Activated T-helper 9 cell treated with anti-CD3 and anti-CD28 coated beads, Interleukin-2, amount 50 U/mL, for 16 hours (primary cell): ENCODE measurements around the gene CYP27C1.
"Not testable (repeated sequence)": the region's sequence is repeated elsewhere in the genome, so short reads cannot be mapped to it uniquely, and the experiment has no call there.

ENCODE experiments used
- DNase-seq: peaks from one replicate; pipeline ENCODE4 v3.0.0-alpha.2; 2020; ENCODE audit warnings: low read depth

Gene CYP27C1

DNA sequence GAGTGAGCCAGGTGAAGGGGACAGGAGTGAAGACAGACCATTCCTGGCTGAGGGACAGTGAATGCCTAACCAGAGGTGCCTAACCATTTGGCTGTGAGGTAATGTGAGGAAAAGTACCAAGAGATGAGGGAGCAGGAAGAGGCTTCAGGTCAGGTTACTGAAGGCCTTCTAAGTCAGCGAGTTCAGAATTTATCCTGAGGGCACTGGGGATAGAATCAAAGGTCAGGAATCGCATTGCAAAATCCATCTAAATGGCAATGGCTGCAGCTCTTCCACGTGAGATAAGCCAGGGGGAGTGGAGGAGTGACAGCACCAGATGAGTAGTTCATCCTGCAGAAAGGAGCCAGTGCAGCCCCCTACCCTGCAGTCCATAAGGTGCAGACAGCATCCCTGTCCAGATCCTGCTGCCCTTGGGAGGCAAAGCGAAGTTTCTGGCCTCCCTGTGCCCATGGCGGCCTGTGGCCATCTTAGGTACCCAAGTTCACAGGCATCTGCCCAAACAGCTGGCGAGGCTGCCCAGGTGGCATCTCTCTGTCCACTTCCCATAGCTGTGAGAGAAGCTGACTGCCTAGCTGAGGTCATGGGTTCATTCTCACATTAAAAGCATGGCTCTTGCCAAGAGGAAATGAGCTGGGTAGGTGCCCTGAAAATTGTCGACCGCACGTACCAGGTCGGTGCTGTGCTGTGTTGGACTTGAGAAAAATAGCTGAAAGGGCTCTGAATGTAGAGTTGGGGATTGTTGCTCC, 49.5 kb downstream of the CYP27C1 start:
- no peak for DNase-seq

DNA sequence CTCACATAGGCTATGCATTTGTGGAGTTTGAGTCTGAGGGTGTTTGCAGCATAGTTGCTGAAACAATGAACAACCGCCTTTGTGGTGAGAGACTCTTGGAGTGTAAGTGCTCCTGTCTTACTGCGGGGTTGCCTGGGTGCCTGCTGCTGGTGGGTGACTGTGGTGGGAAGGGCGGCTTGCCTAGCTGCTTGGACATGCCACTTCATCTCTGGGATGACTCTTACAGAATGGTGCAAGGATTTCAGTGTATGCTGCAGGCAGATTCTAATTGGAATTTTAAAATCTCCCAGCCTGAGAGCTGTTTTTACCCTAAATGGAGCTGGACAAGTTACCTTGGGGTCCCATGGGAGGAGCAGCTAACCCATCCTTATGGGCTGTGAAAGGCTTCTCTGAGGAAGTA, 50.1 kb downstream of the CYP27C1 start:
- DNase-seq: no peak

DNA sequence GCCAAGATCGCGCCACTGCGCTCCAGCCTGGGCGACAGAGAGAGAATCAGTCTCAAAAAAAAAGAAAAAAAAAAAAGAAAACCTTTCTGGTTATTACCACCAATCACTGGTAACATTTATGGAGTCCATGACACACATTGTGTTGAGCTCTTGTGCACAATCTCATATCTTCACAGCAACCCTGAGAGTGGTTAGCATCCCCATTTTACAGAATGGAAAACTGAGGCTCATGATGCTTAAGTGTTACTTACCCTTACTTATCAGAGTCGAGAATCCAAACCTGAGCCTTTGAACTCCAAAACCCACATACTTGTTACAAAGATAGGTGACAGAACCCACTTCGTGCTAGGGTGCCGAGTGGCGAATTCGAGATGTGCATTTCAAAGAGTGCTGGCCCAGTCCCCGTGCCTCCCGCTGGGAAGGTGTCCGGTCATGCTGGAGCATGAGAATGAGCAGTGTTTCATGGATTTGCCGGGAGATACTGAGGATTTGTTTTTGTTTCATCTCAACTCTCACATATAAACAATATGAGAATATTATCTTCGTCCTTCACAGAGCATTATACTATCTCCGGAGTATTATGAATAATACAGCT, 50.9 kb downstream of the CYP27C1 start:
- DNase-seq: no peak

DNA sequence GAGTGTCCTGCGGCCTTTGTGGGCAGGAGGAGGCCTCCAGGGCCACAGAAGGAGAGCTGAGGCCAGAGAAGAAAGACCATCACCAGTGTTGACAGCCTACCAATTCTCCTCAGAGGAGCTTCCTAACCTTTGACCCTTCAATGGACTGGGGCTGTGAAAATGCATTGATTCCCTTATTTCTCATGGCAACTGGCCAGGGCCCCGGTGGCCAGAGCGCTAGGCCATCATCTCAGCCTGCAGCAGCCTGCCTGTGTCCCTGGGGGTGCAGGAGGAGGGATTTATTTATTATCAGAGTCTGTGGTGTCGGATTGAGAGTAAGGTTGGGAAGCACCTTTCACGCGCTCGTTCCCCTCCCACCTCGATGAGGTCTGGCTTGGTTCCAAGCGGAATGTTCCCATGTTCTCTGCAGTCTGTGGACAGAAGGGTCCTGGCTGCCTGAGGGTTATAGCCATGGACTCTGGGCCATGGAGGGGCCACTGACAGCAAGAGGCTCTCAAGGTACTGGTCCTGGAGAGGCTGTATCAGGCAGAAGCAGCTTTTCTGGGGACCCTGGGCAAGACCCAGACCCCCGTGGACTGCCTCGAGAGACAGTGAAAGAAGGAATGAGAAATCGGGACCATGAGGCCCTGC, 53.8 kb downstream of the CYP27C1 start:
- no peak for DNase-seq

DNA sequence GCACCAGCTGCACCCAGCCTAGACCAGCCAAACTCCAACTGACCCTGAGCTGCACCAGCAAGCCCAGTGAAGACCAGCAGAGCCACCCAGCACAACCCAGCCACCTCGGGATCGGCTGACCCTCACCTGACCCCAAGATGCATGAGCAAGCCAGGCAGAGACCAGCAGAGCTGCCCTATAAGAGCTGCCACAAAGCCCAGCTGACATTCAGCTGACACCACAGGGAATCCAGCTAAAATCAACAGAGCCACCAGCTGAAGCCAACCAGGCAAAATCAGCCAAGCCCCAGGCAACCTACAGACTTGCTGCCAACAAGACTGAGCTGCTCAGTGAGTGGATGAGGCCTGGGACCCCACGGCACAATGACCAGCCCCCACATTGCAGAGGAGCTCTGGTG, 54.6 kb downstream of the CYP27C1 start:
- no peak for DNase-seq

DNA sequence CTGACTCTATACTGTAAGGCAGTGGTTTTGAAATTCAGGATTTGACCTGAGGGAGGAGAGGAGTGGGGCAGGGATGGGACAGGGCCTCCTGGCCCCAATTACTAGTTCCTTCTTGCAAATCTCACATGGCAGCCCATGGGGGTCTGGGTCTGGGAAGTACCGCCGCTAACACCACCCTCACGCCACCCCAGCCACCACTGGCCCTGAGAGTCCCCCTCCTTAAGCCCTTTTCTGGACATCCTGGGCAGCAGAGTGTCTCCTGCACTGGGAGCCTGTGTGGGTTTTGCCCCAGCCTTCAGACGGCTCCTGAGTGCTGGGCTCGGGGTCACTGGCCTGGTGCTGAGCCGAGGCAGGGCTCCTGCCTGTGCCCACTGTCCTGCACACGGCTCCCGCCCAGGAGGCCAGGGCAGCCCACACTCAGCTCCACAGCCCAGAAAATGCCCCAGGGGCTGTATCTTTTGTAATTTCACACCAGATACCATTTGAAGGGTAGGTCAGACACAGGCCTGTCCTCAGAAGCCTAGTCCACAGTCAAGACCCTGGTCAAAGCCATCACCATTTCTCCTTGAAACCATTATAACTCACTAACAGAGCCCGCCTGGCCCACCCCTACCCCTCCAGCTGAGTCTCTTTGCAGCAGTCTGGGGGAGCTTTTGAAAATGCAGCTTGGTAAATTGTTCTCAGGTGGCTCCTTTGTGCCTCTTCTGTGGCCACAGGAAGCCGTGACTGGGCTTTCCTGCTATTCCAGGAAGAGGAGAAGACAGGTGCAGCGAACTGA, 55.1 kb downstream of the CYP27C1 start:
- no peak for DNase-seq

DNA sequence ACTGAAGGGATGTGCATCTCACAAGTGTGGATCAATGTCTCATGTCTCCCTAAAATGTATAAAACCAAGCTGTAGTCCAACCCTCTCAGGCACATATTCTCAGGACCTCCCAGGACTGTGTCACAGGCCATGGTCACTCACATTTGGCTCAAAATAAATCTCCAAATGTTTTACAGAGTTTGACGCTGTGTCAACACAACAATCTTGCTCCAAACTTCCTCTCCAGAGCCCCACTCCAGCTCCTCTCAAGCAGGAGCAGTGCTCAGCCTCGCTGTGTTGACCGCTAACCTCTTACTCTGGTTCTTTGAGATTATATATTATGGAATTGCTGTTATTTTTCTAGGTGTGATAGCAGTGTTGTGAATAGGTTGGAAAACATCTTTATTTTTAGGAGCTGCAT, 56.2 kb downstream of the CYP27C1 start:
- no peak for DNase-seq

DNA sequence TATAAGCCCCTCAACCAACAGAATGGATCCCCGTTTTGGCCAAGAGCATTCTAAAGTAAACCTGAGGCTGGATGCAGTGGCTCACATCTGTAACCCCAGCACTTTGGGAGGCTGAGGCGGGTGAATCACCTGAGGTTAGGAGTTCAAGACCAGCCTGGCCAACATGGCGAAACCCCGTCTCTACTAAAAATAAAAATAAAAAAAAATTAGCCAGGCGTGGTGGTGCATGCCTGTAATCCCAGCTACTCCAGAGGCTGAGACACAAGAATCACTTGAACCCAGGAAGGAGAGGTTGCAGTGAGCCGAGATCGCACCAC, 57.1 kb downstream of the CYP27C1 start:
- not testable (repeated sequence) for DNase-seq

DNA sequence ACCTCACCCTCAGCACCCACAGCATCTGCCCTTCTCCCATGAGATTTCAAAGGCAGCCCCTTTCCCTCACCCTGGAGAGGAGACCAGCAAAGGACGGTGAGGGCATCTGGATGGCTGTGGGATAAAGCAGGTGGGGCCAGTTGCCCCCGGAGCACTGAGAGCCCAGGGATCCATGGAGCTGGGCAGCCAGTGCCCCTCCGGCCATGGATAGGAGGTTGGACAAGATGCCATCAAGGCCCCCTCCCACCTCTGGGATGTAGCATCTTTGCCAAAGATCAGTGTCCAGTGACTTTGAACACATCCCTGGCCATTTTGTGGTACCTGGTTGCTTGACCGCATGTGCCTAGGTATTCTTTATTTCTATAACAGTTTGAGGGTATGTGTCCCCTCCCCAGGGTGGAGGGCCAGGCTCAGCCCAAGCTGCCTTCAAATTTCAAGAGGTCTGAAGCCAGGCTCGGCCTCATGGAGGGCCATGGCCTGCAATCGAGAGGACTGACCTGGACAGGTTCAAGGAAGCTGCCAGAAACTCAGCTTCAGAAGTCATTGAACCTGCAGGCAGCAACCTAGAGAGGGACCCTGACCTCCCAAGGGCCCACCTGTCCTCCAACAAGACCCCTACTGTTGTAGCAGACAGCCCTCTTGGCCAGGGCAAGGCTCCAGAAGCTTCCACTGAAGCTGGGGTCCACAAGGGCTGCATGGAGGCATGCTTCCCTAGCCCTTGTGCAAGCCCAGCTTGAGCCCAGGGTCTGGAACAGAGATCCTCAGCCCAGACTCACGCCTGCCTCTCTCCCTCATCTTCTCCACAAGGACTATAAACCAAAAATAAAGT, 57.6 kb downstream of the CYP27C1 start:
- no peak for DNase-seq

DNA sequence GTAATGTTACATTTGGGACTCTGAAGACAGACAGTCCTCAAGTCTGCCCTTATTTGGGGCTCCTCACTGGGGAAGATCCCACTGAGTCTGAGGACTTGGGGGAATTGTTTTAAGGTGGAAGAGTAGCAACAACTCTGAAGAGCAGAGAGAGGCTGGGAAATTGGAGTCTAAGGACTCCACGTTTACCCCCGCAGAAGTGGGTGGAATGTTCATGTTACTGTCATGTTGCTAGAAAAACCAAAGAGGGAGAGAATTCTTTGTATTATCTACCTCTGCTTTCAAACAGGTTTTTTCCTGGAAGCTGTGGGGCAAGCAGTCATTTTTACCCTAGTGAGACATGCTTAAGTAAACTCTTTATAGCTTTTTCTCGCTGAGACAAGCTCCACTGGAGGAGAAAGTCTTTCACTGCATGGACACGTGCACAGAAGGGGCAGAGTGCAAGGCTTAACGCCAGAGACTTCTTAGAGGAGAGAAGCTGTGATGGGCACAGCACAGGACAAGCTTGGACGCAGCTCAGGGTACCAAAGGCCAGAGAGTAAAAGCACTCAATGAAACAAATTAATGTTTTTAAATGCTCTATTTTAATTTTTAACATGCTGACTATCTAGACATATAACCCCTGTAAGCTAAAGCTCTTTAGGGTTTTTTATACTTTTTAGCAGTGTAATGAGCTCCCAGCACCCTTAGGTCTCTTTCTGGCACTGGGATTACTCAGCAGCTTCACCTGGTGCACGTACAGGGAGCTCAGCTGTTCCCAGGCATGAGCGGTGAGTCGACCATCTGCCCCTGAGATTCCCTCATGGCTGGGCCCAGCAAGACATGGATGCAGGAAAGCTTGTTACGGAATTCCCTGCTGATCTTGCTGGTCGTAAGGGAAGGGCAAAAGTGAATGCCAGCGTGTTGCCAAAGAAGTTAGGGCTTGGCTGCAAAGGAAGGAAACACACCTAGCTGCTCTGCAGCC, 58.6 kb downstream of the CYP27C1 start:
- DNase-seq: no peak

DNA sequence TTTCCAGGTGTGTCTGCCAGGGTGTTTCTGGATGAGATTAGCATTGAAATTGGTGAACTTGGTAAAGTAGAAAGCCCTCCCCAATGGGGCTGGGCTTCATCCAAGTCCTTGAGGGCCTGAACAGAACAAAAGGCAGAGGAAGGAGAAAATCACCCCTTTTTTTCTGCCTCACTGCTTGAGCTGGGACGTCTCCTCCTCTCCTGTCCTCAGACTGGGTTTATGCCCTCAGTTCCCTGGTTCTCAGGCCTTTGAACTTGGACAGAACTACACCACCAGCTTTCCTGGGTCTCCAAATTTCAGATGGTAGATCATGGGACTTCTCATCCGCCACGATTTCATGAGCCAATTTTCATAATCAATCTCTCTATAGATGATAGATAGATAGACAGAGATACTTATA, 59.4 kb downstream of the CYP27C1 start:
- DNase-seq: no peak

DNA sequence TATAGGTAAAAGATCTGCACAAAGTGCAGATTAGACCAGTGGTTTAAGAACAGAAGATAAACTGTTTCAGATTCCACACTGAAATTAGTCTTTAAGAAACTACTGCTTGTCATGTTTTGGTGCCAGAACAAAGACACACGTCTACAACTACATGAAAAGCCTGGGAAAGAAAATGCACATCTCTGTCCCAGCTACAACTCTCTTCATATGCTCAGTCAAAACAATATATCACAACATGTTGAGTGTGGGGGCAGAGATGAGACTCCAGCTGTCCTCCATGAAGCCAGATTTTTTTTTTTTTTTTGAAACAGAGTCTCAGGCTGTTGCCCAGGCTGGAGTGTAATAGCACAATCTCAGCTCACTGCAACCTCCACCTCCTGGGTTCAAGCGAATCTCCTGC, 60.6 kb downstream of the CYP27C1 start:
- DNase-seq: no peak

DNA sequence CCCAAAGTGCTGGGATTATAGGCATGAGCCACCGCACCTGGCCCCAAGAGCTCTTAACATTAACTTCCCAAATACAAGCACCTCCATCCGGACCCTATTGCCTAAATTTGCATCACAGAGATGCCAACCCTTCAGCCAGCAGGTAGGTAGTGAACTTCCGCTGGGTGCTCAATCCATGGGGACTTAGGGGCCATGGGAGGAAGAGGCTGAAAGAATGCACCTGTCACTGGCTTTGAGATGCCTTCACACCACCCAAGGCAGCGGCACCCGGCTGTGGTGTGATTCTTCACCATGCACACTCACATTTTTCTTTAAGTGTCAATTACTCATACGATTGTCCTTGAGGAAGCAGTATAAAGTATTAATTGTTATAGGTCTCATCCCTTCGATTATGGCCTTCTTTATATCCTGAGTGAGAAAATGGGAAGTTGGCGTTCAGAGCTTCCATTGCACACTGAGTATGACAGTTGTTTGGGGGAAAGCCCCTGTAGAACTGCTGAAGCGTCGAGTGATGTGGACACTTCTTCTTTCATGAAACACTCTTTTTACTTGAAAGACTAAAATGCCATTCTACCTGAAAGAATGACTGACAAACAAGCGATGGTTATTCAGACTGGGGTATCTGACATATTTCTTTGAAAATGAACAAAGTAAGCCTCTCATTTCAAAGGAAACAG, 61.3 kb downstream of the CYP27C1 start:
- DNase-seq: no peak

DNA sequence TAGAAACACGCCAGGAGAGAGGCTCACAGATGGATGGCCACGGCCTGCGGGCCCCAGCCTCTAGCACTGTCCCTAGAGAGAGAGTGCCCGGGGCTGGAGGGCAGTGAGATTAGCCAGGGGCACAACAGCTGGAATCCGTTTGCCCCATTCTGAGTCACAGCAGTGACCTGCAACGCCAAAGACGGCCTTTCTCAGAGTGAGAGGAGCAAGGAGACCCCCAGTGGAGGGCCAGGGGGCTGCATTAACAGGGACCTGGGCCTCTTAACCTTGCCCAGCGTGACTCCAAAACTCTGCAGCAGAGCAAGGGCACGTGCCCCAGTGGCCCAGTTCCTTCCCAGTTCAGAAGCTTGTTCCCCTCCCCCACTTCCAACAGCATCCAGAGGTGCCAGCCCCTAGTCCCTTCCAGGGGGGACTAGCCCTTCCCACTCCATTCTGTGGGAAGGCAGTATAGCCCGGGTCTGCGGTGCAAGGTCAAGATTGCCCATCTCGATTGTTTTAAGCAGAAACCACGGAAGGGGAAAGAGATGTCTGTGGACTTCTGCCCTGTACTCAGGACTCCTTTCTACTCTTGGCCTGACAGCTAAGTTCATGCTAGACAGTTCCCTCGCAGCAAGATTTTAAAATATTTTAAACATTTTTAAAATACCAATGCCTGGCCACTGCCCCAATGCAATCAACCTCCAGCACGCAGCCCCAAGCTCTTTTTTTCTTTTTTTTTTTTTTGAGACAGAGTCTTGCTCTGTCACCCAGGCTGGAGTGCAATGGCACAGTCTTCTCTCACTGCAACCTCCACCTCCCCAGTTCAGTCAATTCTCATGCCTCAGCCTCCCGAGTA, 62.2 kb downstream of the CYP27C1 start:
- no peak for DNase-seq

DNA sequence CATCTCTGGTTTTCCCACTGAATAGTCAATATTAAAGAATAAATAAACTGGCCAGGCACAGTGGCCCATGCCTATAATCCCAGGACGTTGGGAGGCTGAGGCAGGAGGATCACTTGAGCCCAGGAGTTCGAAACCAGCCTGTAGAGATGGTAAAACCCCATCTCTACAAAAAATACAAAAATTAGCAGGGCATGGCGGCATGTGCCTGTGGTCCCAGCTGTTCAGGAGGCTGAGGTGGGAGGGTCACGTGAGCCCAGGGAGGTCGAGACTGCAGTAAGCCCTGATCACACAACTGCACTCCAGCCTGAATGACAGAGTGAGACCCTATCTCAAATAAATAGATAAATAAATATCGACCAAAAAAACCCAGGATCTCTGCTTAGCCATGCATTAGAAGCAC, 63.0 kb downstream of the CYP27C1 start:
- DNase-seq: no peak

DNA sequence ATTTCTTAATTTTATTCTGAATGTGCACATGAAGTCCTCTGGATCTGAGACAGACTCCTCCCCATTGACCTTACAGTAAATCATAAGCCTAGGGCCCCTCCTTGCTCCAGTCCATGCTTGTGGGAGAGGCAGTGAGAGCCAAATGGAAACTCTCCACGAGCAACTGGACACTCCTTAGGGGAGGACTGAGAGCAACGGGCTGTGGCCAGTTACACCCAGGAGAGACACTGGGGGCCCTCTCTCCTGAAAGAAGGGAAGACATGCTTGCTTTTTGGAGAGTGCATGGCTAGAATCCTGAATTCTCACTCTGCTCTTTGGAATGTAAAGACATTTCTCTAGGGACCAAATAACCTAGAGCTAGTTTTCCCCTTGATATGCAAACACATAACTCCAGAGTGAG, 64.2 kb downstream of the CYP27C1 start:
- DNase-seq: no peak

DNA sequence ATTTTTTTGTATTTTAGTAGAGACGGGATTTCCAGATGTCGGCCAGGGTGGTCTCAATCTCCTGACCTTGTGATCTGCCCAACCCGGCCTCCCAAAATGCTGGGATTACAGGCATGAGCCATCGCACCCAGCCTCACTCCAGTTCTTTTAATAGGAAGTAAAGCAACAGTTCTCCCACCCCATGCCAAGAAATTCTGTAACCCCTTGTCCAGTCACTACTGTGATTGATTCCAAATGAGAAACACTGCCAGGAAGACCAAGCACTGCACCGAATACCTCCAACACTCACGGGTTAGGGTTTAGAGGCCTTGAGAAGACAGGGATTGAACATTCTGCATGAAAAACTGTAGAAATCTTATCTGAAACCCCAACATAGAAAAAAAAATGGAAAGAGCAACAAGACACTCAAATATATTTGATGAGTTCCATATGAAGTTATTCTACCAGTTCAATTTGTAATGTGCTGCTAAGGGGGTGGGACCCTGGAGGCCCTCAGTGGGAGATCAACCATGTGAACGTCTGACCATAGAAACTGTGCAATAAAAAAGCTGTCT, 65.0 kb downstream of the CYP27C1 start:
- no peak for DNase-seq

DNA sequence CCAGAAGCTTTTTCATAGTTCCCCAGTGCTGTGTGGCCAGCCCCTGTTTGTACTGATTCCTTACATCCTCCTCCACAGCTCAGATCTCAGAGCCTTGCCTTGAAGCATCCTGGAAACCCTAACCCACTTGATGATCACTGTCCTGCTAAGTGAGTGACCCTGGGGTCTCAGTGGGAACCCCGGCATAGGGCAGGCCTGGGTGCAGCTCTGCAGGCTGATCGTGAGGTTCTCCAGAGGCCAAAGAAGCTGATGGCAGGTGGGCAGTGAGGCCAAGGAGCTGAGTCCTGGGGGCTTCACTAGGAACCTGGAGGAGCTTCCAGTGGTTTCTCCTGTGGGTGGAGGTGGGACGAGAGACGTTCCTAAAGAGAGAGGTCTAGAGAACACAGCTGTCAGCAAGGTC, 65.7 kb downstream of the CYP27C1 start:
- DNase-seq: no peak

DNA sequence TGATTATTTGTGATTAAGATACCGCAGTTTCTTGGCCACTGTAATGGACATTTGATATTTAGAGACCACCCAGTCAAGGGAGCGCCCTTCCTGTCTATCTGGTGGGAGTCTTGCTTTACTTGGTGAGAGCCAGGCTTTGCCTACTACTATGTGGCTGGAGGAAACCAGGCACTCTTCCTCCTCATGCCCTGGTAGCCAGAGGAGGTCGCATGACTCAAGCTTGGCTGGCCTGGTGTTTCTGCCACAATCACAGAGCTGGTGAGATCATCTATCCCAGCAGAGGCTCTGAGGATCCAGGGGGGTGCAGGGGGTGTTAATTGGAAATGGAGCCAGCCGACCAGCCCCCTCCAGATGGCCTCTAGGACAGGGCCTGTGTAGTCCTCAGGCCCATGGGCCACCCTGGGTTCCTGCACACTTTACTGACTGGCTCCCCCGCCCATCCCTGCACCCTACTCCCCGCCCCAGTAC, 66.4 kb downstream of the CYP27C1 start:
- no peak for DNase-seq
